ENCODE results near the gene MOB3B. TPM values are rescaled to one million over a fixed set of nuclear protein-coding genes. Genes with fewer than 3 reads are reported as not detected.
"Not testable (repeated sequence)": the region's sequence is repeated elsewhere in the genome, so short reads cannot be mapped to it uniquely, and the experiment has no call there.

MOB3B gene
- polyA plus RNA-seq, 4 donors, result 21.3 to 27.5 (median 27.1) TPM

DNA sequence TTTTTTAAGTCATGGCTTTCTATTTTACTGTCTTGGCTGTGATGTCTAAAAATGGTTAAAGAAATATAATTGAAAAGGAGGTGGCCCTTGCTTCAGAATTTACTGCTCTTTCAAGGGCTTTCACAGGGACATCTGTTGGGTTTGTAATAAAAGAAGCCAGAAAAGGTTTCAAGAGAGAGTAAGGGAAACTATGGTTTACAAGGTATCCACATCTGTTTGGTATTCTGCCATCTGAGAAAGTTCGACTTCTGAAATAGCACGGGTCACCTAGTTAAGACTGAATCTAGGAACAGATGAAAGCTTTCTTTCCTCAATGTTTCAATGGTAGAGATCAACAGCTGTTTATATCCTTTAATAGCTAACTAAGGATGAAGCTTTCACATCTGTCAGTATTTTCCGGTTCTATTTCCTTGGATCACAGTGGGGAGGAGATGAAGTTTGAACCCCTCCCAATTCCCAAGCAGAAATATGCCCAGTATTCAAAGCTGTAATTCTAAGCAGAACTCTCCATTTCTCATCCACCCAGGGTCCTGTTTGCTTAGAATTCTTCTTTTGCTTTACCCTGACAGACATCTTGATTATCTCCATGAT is 78.3 kb downstream of the MOB3B start:
- no peak for DNase-seq (ENCODE audit: low read depth in 4 of 4, low spot score in 3 of 4)

DNA sequence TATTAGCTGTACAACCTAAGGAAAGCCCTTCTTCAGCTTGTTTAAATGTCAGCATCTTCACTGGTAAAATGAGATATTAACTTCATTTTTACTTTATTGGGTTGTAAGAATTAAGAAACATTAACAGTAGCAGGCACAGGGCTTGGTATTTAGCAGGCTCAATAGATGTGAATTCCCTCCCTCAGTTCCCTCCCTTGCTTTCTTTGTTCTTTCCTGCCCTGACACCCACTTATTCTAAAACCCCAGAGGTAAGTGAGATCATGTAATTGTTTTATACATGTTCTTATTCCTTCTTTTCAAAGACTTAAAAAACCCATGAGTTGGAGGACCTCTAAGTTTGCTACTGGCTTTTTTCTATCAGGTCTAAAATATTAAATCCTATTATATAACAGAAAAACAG is 78.9 kb downstream of the MOB3B start:
- no peak for DNase-seq (ENCODE audit: low read depth in 4 of 4, low spot score in 3 of 4)

DNA sequence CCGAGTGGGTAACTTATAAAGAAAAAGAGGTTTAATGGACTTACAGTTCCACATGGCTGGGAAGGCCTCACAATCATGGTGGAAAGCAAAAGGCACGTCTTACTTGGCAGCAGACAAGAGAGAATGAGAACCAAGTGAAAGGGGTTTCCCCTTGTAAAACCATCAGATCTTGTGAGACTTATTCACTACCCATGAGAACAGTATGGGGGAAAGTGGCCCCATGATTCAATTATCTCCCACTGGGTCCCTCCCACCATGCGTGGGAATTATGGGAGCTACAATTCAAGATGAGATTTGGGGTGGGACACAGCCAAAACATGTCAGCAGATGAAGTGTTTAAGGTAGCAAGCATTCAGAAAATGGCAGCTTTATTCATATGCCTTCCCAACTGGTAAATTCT is 81.3 kb downstream of the MOB3B start:
- not testable (repeated sequence) for DNase-seq (ENCODE audit: low read depth in 4 of 4, low spot score in 3 of 4)

DNA sequence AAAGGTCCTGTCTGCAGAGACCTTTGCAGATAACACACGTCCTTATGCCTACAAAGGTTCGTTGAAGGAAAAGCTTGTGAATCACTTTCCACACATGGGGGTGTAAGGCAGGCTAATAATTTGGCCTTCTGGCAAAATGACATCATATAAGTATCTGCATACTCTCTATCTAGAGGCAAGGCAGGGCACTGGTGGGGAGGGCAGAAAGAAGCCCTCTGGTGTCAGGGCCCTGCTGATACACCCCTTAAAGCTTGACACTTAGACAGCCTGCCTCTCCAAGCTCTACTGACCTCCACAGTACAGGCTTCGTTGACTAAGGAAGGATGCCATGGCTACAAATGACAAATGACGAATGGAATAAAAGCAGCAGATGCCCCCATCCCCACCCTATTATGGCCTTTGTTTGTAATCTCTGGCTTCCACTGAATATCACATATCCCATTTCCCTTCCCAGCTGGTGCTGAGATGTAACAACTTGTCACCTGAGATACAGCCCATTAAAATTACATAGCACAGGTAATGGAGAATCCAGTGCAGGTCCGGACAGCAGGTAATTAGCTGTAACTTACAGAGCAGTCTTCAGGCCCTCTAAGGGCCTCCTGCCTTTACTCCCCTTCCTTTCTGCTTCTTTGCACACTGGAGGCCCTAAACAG is 82.5 kb downstream of the MOB3B start:
- DNase-seq (ENCODE audit: low read depth in 4 of 4, low spot score in 3 of 4), result peak in 1 of 4 donors; percentile 58

DNA sequence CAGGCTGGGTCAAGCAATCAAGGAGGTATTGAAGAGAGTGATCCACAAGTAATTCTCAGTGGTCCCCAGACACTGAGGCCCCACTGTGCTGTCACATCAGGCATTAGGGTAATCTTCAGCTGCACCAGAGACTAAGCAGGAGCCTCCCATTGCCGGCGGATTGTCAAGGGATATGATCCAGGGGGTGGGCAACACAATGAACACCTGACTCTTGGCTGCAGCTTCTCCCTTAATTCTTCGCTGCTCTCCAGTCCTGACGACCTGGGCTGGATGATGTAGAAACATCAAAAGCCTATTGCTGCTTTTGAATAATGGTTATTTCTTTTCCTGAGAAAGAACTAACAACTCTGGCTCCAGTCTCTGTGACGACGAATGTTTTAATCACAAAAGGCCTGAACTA is 83.9 kb downstream of the MOB3B start:
- DNase-seq (ENCODE audit: low read depth in 4 of 4, low spot score in 3 of 4), result no peak

DNA sequence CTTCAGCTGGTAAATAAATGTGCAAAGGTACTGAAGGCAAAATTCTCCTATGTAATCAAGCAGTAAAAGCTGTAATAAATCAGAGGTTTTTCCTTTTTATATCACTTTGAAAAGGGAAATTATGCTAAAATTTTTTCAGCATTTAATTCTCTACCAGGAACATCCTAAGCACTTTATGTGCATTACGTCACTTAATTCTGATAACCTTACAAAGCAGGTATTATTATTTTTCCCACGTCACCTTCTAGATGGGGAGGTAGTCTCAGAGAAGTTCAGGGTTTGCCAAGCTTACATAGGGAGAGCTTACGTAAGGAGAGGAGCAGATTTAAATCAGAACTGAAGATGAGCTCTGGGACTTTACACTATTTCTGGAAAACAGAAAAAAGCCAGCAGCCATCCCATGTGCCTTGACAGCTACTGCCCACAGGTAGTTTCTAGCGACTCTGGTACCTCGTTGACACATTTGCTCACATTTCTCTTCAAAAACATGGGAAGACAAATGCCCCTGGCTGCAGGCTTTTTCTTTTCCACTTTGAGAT is 84.5 kb downstream of the MOB3B start:
- no peak for DNase-seq (ENCODE audit: low read depth in 4 of 4, low spot score in 3 of 4)

DNA sequence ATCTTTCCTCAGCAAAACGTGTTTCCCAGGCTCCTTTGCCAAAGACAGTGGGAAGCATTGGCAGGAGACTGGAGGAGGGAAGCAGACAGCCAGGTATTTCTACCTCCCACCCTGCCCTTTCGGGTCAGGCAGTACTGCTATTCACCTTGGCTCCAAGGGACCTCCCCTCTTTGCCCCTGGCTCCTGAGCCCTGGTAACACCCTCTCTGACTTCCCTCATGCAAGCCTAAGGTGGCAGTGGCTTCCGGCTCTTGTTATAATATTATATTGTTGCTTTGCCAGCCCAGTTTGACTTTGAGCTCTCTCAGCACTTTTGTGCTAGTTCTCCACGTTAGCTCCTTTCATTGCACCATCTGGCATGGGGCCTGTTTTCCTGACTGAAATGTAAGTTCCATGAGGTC is 87.2 kb downstream of the MOB3B start:
- no peak for DNase-seq (ENCODE audit: low read depth in 4 of 4, low spot score in 3 of 4)

DNA sequence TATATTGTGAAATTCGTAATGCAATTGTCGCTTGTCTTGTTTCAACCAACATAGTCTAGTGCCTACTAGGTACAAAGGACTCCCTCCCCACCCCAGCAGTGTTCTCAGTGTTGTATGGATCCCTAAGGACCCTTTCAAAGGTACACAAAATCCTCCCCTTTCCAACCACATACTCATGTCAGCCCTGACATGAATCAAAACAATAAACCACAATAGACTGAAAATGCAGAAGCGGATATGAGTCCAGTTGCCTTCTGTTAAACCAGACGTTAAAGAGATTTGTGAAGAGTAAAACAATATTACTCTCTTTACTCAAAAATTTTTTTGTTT is 87.9 kb downstream of the MOB3B start:
- no peak for DNase-seq (ENCODE audit: low read depth in 4 of 4, low spot score in 3 of 4)

DNA sequence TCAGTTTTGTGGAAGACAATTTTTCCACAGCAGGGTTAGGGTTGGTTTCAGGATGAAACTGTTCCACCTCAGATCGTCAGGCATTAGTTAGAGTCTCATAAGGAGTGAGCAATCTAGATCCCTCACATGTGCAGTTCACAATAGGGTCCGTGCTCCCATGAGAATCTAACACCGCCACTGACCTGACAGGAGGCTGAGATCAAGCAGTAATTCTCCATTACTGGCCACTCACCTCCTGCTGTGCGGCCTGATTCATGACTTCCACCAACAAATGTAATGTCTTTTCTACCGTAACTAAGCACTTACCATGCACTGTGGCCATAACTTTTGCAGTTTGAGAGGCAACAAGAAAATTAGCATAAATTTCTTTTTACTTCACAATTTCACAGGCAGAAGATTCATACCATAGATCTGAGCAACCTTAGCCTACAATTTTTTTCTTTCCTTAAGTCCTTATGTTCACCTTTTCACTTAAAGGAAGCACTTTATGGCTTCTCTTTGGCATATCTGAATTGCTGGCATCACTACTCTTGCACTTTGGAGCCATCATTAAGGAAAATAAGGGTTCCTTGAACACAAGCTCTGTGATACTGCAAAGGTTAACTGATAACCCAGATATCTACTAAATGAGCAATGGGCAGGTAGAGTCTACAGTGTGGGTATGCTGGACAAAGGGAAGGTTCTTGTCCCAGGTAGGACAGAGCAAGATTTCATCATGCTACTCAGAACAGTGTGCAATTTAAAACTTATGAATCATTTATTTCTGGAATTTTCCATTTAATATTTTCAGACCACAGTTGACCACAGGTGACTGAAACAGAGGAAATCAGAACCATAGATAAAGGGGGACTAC is 88.5 kb downstream of the MOB3B start:
- DNase-seq (ENCODE audit: low read depth in 4 of 4, low spot score in 3 of 4), result no peak

DNA sequence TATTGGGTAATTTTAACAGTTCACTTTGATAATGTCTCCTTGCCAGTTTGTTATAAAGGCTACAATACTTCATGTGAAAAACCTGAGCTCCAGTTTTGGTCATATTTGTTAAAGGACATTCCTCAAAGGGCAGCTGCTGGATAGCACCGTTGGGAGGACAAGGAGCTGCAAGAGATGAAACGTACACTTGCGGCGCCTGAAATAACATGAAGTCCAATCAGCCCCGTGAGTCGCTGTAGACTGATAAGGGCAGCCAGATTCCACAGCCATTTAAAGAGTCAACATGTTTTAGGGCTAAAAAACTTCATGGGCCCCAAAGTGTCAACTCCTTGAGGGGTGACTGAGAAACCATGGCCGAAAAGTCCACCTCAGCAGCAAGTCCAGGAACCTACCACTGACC is 91.1 kb downstream of the MOB3B start:
- no peak for DNase-seq (ENCODE audit: low read depth in 4 of 4, low spot score in 3 of 4)

DNA sequence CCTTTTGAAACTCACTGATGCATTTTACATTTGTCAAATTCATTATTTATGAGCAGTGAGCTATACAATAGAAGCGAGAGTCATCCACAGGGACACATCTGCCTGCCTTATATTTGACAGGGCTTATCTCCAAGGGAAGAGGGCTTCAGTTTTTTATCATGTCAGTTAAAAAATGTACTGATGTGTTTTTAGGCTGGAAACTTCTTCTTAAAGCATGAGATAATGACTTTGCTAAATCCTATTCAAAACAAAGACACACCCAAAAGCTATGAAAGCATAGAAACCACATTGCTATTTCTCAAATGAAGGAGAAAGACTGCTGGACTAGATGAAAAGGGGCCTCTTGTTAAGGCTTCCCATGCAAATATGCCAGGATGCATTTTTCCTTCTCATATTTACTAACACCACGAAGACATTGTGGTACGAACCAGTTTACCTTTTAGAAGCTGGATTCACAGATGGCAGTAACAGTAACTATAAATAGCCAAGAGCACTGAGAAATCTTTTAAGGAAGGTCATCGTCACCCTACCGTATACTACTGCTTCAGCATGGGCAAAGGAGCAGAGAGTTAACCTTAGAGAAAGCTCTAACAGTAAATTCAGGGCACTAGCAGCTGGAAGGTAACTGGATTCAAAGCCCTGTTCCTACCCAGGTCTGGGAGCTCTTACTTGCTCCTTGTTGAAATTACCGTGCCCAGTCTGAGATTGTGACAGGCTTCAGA is 91.8 kb downstream of the MOB3B start:
- DNase-seq (ENCODE audit: low read depth in 4 of 4, low spot score in 3 of 4), result no peak

DNA sequence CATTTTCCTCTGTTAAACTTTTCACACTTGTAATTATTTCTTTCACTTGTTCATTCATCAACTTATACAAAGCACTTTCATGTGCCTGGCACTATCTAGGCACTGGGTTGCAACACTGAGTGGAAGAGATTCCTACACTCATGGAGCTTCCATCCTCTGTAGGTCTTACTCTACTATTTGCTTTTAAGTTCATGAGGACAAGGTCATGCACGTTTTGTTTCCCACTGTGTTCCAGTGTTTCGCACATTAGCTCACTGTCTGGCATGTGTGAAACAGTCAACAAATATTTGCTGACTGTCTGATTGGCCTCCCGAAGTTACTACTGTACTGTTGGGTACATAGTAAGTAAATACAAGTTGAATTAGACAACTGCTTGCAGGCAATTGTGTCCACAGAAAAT is 93.4 kb downstream of the MOB3B start:
- DNase-seq (ENCODE audit: low read depth in 4 of 4, low spot score in 3 of 4), result no peak

DNA sequence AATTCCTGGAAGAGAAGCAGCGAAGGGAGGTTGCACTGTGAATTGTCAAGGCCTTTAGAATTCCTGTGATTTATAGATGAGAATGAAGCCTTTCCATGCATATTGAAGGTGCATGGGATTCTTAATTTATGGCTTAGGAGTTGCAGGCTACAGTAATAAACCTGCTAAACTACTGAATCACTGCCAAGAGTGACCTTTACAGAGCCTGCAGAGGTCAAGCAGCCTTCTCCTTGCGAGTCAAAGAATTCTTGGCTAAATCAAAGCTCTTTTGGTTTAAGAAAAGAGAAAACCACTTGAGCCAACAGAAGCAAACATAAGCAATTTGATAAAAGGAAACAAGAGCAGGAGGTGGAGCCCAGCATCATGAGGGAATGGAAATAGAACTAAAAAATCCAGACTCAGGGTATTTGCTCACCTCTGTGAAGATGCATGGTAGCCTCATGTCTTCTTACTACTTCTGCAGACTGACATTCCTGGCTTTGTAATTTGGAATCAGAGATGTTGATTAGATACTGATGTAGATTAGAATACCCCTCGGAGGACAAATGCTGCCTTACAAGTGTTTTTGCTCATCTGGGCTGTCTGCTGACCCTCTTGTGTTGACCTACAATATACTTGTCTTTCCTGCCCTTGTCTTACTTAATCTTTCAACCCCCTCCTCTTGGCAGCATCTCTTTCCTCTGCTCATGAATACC is 95.8 kb downstream of the MOB3B start:
- DNase-seq (ENCODE audit: low read depth in 4 of 4, low spot score in 3 of 4), result no peak

DNA sequence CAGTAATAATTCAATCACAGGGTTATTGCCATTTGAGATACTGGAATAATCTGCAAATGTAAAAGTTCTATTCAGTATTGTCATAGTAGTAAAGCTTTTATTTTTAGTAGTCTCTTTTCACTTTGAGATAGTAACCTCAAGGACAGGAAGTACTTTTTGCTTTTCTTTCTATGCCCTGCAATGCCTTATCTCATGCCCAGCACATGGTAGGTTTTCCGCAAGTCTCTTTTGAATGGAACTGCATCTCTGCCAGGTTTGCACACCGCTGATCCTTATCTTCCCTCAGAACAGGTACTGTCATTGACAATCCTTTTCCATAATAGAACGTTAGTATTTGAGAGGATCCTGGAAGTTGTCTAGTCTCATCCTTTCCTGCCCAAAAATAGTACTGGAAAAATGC is 97.3 kb downstream of the MOB3B start:
- no peak for DNase-seq (ENCODE audit: low read depth in 4 of 4, low spot score in 3 of 4)

DNA sequence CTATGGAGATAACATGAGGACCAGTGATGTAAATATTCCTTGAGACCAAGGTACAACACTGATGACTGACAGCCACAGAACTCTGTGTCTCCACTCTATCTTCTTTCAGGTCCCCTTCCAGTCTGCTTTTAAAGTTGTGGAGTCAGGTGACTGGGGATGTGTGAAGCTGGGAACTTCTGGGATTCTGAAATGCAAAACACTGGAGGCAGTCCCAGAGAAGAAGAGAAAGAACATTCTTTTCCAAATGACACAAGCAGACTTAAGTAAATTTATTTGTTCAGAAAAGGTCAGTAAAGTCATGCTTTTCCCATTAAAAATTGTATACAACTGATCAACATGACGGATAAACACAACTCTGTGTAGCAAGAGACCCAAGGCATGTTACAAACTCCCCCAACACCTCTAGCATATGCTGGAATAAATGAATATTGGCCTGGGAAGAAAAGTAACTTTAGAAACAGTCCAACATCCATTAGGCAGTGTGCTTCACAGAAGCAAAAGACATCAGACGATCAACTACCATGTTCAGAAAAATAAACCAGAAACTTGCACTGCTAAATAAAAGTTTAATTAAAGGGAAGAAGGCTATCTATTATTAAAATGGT is 98.0 kb downstream of the MOB3B start:
- DNase-seq (ENCODE audit: low read depth in 4 of 4, low spot score in 3 of 4), result no peak

DNA sequence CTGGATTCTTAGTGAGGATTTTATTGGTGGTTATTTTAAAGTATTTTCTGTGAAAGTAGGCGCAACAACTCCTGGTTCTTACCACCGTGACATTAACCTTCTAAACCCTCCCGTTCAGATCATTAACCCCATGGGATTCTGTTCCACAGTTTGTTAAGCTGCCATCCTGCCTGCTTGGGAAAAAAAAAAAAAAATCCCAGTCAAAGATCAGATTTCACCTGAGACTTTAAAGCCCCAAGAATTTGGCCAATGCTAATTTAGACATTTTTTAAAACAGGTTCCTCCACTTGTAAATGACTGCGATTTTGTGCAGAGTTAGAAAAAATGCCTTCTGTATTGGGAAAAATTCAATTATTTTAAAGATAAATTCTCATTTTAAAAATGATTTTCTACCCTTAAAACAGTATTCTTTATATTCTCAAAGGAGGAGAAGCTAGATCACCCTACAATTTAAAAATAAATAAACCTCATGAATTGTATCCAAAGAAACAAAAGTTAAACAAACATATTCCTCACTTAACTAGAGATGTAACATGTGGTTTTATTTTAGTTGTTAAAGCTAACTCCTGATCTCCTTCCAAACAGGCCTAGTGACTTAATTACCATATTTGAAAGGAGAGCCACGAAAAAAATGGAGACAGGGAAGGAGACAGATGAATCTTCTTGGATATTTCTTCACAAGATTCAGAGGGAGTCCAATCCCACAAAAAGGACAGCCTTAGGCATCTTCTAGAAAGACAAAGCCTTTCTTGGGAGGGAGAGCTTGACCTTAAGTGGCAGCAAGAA is 98.7 kb downstream of the MOB3B start:
- no peak for DNase-seq (ENCODE audit: low read depth in 4 of 4, low spot score in 3 of 4)

DNA sequence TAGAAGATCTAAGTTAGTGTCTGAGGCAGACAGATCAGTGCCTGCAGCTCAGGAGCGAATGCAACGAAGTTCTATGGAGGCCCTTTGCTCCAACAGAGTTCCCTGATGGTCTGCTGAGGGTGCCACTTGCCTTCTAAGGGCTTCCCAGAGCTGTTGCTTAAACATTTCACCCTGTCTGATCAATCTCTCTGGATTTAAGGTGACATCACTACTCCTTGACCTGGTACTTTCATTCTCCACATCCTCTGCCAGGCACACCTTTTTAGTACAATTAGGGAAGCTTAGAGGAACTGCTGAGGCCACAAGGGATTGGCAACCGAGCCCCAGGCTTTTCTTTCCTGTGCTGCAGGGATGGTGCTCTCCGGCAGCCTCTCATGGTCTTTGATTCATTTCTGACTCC is 99.7 kb downstream of the MOB3B start:
- DNase-seq (ENCODE audit: low read depth in 4 of 4, low spot score in 3 of 4), result no peak

DNA sequence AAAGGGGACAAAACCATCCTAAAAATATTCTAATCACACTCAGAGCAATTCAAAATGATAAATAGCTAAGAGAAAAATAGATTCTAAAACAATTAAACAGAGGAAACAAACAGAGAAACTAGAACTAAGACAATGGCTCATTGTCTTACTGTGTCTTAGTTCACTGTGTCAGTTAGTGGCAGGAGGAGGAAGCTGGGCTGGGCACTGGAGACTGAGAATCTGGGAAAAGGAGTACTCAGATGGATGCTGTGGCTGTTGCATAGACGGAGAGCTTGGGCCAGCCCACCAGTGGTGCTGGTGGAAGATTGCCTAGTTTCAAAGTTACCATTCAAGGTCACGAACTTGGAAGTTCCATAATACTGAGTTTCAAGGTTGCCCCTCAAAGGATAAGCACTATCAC is 100.2 kb downstream of the MOB3B start:
- DNase-seq (ENCODE audit: low read depth in 4 of 4, low spot score in 3 of 4), result no peak

DNA sequence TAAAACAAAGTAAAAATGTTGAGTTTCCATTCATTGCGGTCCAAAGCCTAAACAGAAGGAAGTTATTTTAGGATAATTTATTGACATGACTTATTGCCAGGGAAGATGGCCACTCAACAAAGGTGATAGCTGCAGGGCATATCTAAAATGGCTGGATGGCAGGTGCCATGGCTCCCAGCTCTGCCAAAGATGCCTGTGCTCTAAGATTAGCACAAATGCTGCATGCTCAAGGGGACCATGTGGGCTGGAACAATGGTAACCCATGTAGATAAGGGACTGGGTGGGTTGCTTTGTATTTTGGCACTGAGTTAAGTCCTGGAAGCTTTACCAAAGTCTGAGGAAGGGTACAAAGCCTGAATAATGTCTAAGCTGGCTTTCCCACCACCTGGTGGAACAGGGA is 101.1 kb downstream of the MOB3B start:
- DNase-seq (ENCODE audit: low read depth in 4 of 4, low spot score in 3 of 4), result no peak
